Activated CD4-positive, alpha-beta T cell treated with anti-CD3 and anti-CD28 coated beads, Interleukin-2, Interleukin-6, amounts not matched to agents 100 ng/mL and 50 ng/mL, durations not matched to agents 16 hours and 8 hours (primary cell): Measurements from ENCODE around the gene ANKS1B.
"Not testable (repeated sequence)": the region's sequence is repeated elsewhere in the genome, so short reads cannot be mapped to it uniquely, and the experiment has no call there.

Source experiments
- DNase-seq: peaks from one replicate; pipeline ENCODE4 v3.0.0-alpha.2; 2020

The ANKS1B gene

GRCh38 chr12:99257672-99258071 lies 727.1 kb downstream of the ANKS1B start:
- no peak for DNase-seq

- no peak for DNase-seq
These were observed 731.7 kb downstream of the ANKS1B start for GRCh38 chr12:99253068-99253467.

GRCh38 chr12:99250091-99250490 lies 734.6 kb downstream of the ANKS1B start:
- DNase-seq: no peak

- DNase-seq: no peak
These were observed 735.2 kb downstream of the ANKS1B start for GRCh38 chr12:99249543-99249942.

- DNase-seq: not testable (repeated sequence)
These were observed 746.7 kb downstream of the ANKS1B start for GRCh38 chr12:99237907-99238538.

- DNase-seq: no peak
These were observed 749.4 kb downstream of the ANKS1B start for GRCh38 chr12:99235381-99235780.

- no peak for DNase-seq
These were observed 750.0 kb downstream of the ANKS1B start for GRCh38 chr12:99234702-99235101.

GRCh38 chr12:99232324-99232723 lies 752.4 kb downstream of the ANKS1B start:
- DNase-seq: no peak

GRCh38 chr12:99231031-99231430 lies 753.7 kb downstream of the ANKS1B start:
- DNase-seq: no peak

- no peak for DNase-seq
These were observed 760.5 kb downstream of the ANKS1B start for GRCh38 chr12:99224237-99224636.

- no peak for DNase-seq
These were observed 761.2 kb downstream of the ANKS1B start for GRCh38 chr12:99223579-99223978.

GRCh38 chr12:99213047-99213446 lies 771.7 kb downstream of the ANKS1B start:
- no peak for DNase-seq

GRCh38 chr12:99212275-99212674 lies 772.5 kb downstream of the ANKS1B start:
- DNase-seq: no peak

GRCh38 chr12:99205111-99205510 lies 779.6 kb downstream of the ANKS1B start:
- no peak for DNase-seq

- DNase-seq: no peak
These were observed 782.7 kb downstream of the ANKS1B start for GRCh38 chr12:99201906-99202645.

GRCh38 chr12:99200711-99201384 lies 783.9 kb downstream of the ANKS1B start:
- no peak for DNase-seq

- DNase-seq: no peak
These were observed 789.3 kb downstream of the ANKS1B start for GRCh38 chr12:99195474-99195873.

GRCh38 chr12:99192489-99192888 lies 792.2 kb downstream of the ANKS1B start:
- no peak for DNase-seq

GRCh38 chr12:99176871-99177270 lies 807.9 kb downstream of the ANKS1B start:
- DNase-seq: no peak

- DNase-seq: no peak
These were observed 814.3 kb downstream of the ANKS1B start for GRCh38 chr12:99170461-99170860.

GRCh38 chr12:99170037-99170436 lies 814.7 kb downstream of the ANKS1B start:
- DNase-seq: no peak

GRCh38 chr12:99157946-99158345 lies 826.8 kb downstream of the ANKS1B start:
- DNase-seq: no peak

GRCh38 chr12:99154983-99155336 lies 829.8 kb downstream of the ANKS1B start:
- DNase-seq: no peak
